SU-DHL-6 (cell line): Measurements from ENCODE around the gene SRP14.

Source experiments
- EZH2phosphoT487 ChIP-seq: fragments of 200-600 bp; sonication (generic), shearing (Covaris generic); conservative IDR thresholded peaks from 2 replicates; pipeline ENCODE4 v1.6.1; 2018; ENCODE audit warnings: mild to moderate bottlenecking, antibody characterized with exemption, low read length, moderate library complexity, mixed read lengths
- TF ChIP-seq, protein P1 (sequence below): fragments of 200-600 bp; sonication (generic); IDR thresholded peaks from one replicate; pipeline ENCODE4 v1.5.1; 2017; ENCODE audit warnings: antibody characterized with exemption, mild to moderate bottlenecking, low read length, moderate library complexity; ENCODE audit not compliant: insufficient read depth, poor library complexity, severe bottlenecking

DNA sequence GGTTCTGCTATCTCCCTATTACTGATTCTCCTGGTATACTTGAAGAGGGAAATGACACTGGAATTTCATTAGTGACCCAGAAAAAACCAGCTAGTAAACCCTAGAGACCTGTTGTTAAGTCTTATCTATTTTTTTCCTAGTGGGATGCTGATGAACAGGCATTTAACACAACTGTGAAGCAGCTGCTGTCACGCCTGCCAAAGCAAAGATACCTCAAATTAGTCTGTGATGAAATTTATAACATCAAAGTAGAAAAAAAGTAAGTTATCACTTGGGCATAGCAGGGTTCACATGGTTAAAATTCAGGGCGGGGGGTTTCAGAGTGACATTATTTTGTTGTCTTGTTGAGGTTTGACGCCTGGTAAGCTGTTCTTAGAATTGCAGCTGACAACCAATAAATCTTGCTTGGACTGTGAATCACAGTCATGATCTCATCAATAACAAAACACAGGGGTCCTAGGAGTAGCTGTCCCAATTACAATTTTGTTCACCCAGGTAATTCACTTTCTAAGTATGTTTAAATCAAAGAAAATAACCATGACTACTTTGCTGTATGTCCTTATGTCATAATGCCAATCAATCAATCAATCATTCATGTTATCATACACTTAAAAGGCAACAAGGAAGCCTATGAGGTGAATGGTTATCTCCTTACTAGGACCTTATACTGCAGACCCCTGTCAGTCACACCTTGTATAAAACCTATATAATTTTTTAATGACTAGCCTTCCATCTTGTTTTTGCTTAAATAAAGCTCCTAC, 4.6 kb downstream of the SRP14 start:
- TF ChIP-seq, protein P1, sequence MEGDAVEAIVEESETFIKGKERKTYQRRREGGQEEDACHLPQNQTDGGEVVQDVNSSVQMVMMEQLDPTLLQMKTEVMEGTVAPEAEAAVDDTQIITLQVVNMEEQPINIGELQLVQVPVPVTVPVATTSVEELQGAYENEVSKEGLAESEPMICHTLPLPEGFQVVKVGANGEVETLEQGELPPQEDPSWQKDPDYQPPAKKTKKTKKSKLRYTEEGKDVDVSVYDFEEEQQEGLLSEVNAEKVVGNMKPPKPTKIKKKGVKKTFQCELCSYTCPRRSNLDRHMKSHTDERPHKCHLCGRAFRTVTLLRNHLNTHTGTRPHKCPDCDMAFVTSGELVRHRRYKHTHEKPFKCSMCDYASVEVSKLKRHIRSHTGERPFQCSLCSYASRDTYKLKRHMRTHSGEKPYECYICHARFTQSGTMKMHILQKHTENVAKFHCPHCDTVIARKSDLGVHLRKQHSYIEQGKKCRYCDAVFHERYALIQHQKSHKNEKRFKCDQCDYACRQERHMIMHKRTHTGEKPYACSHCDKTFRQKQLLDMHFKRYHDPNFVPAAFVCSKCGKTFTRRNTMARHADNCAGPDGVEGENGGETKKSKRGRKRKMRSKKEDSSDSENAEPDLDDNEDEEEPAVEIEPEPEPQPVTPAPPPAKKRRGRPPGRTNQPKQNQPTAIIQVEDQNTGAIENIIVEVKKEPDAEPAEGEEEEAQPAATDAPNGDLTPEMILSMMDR = no peak
- TF ChIP-seq EZH2phosphoT487 = no peak
